BE2C (cell line): ENCODE results near the gene CROCC2.

Source experiments
- DNase-seq: peaks from one replicate; pipeline ENCODE4 v3.0.0-alpha.2; 2020
- H3K27me3 ChIP-seq: fragments of 250-450 bp; sonication (Bioruptor Pico); 2 replicates; pipeline ENCODE4 v1.5.1; 2020; ENCODE audit warnings: mild to moderate bottlenecking
- H3K36me3 ChIP-seq: fragments of 250-450 bp; sonication (Bioruptor Pico); 2 replicates; pipeline ENCODE4 v1.5.1; 2020; ENCODE audit warnings: mild to moderate bottlenecking
- H3K4me1 ChIP-seq: fragments of 250-450 bp; sonication (Bioruptor Pico); 2 replicates; pipeline ENCODE4 v1.5.1; 2020
- H3K4me3 ChIP-seq: 2 replicates; pipeline ENCODE4 v1.5.1; 2011; ENCODE audit warnings: low read depth, low read length
- H3K9me3 ChIP-seq: fragments of 250-450 bp; sonication (Bioruptor Pico); 2 replicates; pipeline ENCODE4 v1.5.1; 2020
- TF ChIP-seq, protein P1 (sequence below): IDR thresholded peaks from 2 replicates; pipeline ENCODE4 v1.5.1; 2012; ENCODE audit warnings: mild to moderate bottlenecking, low read depth, low read length

CROCC2 gene

DNA sequence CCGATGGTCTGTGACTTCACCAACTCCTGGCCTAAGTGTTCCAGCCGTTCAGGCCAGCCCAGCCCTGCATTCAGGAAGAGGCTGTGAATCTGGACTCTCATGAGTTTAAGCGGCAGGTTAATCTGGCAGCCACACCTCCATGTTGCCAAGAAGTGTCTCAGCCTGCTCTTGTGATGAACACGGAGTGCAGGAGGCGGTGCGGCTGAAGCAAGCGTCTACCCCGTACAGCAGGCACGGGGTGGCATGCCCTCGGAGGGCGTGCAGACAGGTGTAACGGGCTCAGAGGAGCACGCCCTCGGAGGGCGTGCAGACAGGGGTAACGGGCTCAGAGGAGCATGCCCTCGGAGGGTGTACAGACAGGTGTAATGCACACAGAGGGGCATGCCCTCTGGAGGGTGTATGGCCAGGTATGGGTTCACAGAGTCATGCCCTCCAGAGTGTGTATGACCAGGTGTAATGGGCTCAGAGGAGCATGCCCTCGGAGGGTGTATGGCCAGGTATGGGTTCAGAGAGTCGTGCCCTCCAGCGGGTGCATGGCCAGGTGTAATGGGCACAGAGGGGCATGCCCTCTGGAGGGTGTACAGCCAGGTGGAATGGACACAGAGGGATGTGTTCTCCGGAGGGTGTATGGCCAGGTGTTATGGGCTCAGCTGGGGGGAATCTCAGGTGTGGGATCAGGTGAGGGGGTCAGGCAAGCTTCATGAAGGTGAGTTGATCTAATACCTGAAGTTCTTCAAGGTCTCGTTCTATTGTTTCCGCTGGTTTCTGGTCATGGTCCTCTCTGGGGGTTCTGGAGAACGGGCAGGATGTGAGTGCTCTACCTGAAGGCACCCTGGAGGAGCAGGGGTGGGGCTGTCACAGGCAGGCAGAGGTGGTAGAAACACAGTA, 22.6 kb downstream of the CROCC2 start:
- Histone ChIP-seq H3K4me3 (no peak overlapping the region), H3K36me3 (no peaks in the 10 kb centered on the region), H3K4me1 (no peaks in the 10 kb centered on the region), H3K9me3 (no peaks in the 10 kb centered on the region), H3K27me3 (no peaks in the 10 kb centered on the region)
- DNase-seq: no peak
- TF ChIP-seq, protein P1, sequence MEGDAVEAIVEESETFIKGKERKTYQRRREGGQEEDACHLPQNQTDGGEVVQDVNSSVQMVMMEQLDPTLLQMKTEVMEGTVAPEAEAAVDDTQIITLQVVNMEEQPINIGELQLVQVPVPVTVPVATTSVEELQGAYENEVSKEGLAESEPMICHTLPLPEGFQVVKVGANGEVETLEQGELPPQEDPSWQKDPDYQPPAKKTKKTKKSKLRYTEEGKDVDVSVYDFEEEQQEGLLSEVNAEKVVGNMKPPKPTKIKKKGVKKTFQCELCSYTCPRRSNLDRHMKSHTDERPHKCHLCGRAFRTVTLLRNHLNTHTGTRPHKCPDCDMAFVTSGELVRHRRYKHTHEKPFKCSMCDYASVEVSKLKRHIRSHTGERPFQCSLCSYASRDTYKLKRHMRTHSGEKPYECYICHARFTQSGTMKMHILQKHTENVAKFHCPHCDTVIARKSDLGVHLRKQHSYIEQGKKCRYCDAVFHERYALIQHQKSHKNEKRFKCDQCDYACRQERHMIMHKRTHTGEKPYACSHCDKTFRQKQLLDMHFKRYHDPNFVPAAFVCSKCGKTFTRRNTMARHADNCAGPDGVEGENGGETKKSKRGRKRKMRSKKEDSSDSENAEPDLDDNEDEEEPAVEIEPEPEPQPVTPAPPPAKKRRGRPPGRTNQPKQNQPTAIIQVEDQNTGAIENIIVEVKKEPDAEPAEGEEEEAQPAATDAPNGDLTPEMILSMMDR: no peak

DNA sequence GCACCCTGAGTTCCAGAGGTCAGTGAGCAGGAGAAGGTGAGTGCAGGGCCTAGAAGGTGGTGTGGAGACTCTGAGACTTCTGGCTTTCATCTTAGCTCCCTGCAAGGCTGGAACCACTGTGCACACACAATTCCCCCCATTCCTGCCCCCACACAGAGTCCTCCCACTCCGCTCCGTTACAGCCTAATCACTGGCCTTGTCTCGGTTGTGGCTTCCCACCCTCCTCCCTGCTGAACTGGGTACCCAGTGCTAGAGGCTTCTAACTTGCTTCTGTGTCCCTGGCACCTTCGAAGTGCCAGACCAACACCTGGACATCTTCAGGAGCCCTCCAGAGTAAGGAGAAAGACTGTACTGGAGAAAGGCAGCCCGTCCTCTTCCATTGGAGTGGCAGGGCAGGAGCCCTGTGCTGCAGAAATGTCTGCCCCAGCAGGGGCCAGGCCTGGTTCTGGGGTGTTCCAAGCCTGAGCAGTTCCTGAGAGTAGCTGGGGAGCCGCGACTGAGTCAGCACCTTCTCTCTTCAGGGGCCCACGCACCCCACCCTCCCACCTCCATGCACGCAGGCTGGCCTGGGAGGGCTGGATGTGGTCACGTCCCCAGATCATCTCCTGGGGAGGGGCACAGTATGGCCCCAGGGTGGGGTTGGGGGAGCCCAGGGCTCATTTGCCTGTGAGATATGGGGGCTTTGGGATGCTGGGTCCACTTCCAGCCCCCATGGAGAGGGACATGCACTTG, 23.4 kb downstream of the CROCC2 start:
- H3K4me1 ChIP-seq: no peaks in the 10 kb centered on the region
- no peak overlapping the region for H3K4me3 ChIP-seq
- H3K27me3 ChIP-seq: no peaks in the 10 kb centered on the region
- H3K36me3 ChIP-seq: no peaks in the 10 kb centered on the region
- DNase-seq: no peak
- H3K9me3 ChIP-seq: no peaks in the 10 kb centered on the region
- TF ChIP-seq, protein P1: no peak

DNA sequence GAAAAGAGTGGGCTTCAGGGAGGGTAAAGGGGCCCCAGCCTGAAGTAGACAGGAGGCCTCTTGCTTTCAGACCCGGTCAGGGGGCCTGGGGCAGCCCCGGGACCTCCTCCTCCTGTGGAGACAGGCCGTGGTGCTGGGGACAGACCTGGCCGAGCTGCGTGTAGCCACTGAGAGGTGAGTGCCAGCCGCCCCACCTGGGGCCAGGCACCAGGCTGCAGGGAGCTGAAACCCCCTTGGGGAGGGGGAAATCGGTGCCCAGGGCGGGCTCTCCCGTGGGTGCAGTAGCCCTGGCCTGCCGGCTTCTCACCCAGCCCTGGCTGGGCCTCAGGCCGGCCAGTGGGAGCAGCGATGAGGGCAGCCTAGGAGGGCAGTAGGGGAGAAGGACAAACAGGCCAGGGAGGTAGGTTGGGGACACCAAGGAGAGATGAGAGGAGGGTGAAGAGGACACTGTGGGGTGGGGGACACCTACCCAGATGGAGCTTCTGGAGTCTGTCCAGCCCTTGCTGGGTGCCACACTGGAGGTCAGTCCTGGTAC, 24.0 kb downstream of the CROCC2 start:
- Histone ChIP-seq H3K36me3 (no peaks in the 10 kb centered on the region), H3K4me1 (no peaks in the 10 kb centered on the region), H3K4me3 (no peak overlapping the region), H3K9me3 (no peaks in the 10 kb centered on the region), H3K27me3 (no peaks in the 10 kb centered on the region)
- TF ChIP-seq, protein P1: no peak
- peak; percentile 8 for DNase-seq

DNA sequence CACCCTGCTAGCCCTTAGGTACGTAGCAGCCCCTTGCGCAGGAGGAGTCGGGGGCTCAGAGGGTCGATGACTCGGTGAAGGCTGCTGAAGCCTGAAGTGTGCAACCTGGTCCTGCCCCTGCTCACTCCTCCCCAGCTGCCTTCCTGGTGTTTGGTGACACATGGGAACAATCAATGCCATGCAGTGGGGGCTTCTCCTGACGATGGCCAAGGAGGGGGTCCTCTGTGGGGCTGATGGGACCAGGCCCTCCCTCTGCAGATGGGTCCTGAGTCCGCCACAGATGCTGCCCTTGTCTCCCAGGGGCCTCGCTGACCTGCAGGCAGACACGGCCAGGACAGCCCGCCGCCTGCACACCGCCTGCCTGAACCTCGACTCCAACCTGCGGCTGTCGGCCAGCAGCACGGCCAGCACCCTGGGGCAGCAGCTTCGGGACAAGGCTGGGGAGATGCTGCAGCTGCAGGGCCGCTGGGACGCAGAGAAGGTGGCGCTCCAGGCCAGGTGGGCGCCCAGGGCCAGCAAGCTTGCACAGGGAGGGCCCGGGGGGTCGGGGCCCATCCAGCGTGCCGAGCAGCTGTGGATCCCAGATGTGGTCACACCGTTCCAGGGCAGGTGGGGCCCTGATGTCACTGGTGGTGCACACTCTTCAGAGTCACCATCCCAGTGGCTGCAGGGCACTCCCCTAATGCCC, 24.6 kb downstream of the CROCC2 start:
- Histone ChIP-seq H3K36me3 (no peaks in the 10 kb centered on the region), H3K4me1 (no peaks in the 10 kb centered on the region), H3K27me3 (no peaks in the 10 kb centered on the region), H3K9me3 (no peaks in the 10 kb centered on the region), H3K4me3 (no peak overlapping the region)
- TF ChIP-seq, protein P1: no peak
- peak; percentile 9 for DNase-seq

DNA sequence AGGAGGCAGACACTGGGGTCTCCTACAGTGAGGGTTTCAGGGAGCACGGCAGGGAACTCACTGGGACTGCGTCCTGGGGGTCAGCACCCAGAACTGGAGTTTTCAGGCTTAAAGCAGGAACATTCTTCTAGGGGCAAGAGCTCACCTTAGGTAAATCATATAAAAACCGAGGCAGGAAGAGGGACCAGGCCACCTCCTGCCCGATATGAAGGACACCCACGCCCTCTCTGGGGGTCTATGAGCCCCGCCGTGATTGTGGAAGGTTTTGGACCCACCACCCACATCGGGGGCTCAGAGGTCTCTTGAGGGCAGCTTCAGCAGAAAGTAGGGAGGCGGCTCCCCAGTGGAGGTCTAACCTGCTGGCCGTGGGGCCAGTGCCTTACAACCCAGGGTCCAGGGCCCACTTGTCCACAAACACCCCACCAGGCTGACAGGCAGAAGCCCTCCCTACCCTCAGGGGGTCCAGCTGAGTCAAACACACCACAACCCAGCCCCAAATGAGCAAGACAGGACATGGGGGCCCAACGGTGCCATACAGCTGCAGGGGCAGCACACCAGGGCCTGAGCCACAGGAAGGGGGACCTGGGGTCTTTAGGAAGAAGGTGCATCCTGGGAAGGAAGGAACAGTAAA, 25.3 kb downstream of the CROCC2 start:
- H3K27me3 ChIP-seq: no peaks in the 10 kb centered on the region
- no peaks in the 10 kb centered on the region; the same call in 1 of the 2 replicates for H3K9me3 ChIP-seq
- no peak for DNase-seq
- no peak overlapping the region for H3K4me3 ChIP-seq
- no peaks in the 10 kb centered on the region for H3K4me1 ChIP-seq
- no peaks in the 10 kb centered on the region for H3K36me3 ChIP-seq
- TF ChIP-seq, protein P1: no peak
